ENCODE data around the gene SAP30BP.

The SAP30BP gene

DNA sequence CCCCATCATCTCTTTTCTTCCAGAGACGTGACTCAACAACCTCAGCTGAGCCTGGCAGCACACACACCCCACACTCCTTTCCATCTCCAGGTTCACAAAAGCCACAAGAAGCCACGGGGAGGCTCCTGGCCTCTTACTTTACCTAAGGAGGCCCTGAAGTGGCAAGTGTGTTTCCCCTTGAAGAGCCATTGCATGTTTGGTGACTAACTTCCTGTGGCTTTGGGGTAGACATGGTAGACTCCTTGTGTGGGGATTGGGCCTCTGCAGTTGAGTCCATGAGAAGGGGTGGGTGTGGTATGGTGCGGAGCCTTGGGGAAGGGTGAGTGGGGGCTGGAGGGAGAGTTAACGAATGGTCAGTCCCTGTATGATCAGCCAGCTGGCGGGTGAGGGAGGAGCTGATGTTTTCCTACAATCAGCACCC lies 24.2 kb downstream of the SAP30BP start:
- peak; percentile 66 for DNase-seq

DNA sequence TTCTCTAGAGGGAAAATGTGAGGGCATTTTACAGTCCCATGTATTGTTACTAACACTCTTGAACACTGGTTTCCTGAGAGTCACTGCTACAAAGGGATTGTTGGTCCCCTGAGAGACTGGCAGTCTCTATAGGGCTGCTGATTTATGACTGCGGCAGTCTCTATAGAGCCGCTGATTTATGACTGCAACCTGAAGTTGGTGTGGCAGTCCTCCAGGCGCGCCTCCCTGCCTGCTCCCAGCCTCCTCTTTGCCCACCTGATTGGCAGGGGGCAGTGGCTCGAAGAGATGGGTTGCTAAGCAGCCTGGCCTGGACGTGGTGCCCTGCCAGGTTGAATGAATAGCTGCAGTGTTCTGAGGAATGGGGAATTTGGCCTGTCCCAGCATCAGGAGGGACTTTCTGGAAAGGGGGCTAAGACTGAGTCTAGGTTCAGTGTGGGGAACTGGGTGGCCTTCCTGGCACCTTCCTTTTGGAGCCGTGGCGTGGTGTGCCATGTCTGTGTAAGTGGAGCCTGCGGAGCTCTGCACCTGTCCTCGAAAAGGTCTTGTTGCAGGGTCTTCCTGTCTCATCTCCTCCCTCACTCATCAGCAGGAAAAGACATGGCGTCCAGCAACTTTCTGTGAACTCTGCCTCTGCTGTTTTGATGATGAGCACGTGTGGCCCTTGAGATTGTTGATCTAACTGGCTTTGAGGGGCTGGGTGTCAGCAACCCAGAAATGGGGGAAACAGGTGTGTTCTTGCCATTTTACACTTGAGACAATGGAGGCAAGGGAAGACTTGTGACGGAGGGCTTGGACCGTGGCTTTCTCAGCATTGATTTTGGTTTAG lies 24.9 kb downstream of the SAP30BP start:
- no peak for DNase-seq

DNA sequence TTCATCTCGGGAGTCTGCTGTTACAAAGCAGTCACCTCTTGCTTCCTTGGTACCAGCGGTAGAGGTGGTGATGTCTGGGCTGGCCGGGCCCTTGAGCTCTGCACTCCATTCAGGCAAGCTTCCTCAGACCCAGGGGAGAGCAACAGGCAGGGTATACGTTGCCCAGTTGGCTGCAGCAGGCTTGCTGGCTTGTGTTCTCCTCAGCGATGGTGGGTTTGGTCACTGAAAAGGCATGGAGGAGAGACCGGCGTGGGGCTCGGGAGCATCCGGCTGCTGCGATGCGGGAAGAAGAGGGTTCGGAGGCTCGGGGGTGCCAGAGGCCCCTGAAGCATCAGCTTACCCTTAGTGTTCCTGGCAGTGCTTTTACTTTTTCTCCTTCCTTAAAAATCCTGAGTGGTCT lies 25.8 kb downstream of the SAP30BP start:
- no peak for DNase-seq

DNA sequence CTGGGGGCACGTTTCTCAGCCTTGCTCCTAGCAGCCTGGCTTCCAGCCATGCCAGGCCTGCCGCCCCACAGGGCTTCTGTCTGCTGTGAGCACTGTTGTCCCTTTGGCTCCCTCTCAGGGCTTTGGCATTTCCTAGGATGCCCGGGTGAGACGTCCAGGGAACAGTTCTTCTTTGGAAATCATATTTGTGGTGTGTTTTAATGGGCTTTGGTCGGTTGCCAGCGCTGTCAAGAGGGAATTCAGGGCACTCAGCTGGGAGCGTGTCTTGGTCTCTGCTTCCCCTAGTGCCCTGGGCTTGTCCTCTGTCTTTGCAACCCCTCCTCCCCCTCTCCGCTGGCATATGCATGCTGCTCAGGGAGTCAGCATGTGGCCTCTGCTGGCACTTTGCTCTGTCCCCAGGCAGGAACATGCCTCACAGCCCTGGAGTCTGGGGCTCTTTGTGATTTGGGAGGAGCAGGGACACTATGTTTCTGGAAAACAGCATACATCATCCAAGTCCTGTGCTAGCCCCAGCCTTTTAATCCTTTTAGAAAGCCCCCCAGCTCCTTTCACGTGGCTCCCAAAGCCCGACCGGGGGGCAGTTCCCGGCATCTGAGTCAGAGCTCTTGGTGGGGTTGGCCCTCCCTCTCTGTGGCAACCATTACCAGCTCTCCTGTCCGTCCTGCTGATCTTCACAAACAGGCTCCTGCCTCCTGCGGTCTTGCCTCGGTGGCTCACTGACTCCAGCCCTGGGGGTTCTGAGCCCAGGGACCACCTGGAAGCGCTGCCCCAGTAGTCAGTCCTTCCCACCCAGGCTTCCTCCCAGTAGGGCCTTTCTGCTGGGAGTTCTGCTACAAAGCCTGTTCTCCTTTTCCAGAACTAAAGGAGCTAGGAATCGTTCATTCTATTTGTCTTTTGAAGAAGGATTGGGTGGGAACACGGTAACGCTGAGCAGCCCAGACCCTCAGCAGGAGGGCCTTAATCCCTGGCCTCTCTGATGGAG lies 26.7 kb downstream of the SAP30BP start:
- DNase-seq: peak; percentile 99

DNA sequence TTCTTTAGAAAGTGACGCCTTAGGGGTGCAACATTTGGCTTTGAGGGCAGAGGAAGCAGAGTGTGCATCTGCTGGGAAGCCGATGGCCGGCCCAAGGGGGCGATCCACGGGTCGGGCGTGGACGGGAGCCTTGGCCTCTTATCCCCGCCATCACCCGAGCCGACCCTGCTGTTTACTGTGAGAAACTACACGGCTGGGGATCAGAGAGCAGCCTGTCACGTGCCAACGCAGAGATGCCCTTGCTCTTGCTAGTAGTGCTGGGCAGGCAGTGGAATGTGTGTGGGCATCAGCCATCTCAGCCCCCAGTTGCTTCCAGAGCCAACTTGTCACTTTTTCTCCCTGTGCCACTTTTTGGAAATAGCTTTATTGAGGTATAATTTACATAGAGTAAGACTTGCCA lies 27.4 kb downstream of the SAP30BP start:
- DNase-seq: no peak

- DNase-seq: peak; percentile 47
These were observed 28.1 kb downstream of the SAP30BP start for GRCh38 chr17:75695141-75695829.

DNA sequence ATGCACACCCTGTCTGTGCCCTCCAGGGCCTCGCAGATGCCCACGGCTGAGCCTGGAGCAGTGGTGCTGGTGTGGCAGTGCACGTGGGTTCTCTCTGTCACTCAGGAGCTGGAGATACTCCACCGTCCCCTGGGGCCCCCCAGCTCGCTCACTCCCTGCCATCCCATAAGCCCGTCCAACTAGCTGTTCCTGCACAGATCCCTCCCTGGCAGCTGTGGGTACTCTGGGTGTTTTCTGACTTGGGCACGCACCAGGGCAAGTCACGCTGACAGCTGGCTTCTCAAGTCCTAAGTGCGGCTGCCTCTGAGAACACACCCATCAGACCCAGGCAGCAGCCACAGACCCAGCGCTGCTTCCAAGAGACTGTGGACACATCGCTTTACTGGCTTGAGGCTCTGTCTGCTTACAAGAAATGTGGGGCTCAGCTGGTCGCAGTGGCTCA lies 28.7 kb downstream of the SAP30BP start:
- no peak for DNase-seq

GRCh38 chr17:75697651-75698291 lies 30.6 kb downstream of the SAP30BP start:
- no peak for DNase-seq

DNA sequence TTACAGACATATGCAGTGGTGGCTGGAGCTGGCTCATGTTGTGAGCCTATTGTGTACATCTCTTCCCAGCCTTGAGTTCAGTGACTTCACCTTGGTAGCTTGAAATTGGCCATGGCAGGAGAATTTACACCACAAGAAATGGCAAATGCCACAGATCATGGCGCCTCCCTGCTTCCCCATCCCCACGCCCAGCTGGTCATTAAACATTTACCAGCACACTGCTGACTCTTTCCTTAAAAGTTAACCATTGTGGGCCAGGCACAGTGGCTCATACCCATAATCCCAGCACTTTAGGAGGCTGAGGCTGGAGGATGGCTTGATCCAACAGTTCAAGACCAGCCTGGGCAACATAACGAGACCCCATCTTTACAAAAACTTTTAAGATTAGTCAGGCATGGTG lies 31.5 kb downstream of the SAP30BP start:
- DNase-seq: no peak

GRCh38 chr17:75701288-75701687 lies 34.1 kb downstream of the SAP30BP start:
- no peak for DNase-seq

DNA sequence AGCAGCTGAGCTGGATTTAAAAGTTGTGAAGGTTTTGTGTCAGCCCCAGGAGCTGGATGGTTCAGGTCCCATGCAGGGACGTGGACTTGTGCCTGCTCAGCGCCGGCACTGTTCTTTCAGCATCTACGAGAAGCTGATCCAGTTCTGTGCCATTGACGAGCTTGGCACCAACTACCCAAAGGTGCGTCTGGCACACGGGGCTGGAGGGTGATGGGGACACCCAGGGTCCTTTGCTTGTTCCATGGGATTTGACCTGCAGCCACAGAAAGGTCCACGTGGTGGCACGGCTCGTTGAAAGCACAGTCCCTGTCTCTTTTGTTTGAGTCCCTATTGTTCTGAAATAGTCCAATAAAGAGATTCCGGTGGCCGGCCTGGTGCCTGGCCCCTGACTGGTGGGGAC lies 36.1 kb downstream of the SAP30BP start:
- DNase-seq: no peak

DNA sequence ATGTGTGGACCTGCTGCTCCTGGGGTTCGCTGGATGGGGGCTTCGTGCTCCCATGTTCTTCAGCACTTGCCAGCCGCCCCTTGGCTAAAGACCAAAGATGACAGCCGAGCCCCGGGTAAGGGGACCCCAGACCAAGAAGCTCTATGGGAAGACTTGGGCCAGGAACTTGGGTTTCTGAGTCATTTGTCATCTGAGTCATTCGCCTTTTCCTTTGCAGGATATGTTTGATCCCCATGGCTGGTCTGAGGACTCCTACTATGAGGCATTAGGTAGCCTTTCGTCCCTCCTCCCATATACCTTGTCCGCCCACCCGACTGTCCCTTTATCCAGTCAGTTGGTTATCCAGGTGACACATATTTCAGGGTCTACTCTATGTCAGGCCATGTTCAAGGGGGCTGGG lies 36.5 kb downstream of the SAP30BP start:
- no peak for DNase-seq

DNA sequence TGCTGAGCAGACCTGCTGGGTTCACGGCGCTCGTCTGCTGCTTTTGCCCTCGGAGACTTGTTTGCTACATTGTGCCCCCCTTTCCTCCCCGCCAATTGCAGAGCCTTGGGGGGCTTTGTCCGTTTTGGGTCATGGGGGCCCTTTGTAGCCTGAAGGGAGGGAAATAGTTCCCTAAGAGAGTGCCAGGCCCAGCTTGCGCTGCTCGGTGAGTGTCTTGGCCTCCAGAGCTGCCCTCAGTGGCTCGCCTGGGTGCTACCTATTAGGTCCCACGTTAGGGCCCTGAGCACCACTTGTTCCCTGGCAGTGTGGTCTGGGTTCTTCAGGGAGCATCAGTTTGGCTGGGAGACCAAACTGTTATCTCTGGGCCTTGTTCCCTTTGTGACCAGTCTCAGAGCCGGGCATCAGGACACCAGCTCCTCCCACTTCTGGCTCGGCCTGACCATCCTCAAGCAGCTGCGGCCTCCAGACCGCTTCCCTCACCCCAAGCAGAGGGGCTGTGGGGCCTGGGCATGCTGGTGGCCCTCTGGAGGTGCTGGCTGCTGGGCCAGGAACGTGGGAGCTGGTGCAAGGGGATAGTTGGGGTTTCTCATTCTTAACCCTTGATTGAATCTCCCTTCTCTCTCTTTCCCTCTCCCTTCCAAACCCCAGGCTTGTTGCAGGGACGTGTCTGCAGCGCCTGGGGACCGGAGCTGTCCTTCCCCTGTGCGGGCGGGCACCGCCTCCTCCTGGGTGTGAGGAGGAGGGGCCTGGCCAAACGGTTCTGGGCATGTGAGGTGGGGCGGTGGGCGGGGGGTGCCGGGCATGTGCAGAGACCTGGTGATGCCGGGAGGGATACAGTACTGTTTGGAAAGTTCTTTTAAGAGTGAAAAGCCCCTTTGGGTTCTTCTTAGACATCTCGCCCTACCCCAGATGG lies 38.1 kb downstream of the SAP30BP start:
- DNase-seq: no peak

GRCh38 chr17:75706042-75706728 lies 39.0 kb downstream of the SAP30BP start:
- DNase-seq: no peak

- no peak for DNase-seq
These were observed 40.0 kb downstream of the SAP30BP start for GRCh38 chr17:75707079-75707571.

DNA sequence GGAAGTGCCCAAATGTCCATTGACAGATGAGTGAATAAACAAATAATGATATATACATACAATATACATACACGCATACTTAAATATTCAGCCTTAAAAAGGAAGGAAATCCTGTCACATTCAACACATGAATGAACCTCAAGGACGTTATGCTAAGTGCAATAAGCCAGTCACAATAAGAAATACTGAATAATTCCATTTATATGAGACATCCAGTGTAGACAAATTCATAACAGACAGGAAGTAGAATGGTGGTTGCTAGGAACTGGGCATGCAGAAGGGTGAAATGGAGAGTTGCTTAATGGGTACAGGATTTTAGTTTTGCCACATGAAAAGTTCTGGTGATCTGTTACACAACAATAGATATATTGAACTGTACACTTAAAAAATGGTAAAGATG lies 45.3 kb downstream of the SAP30BP start:
- DNase-seq: no peak

DNA sequence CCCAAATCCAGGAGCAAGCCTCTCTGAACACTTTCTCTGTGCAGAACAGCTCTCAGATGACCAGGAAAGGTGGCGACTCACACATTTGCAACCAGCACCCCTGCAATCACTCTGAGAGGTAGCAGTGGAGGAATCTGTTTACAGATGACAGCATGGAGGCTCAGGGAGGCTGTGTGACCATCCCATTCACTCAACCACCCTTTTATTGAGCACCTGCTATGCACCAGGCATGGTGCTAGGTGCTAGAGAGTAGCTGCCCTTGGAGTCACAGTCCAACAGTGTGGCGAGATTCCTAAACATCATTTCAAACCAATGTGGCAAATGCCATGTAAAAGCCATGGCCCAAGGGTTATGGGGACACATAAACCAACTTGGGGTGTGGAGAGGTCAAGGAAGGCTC lies 52.6 kb downstream of the SAP30BP start:
- no peak for DNase-seq

- no peak for DNase-seq
These were observed 53.7 kb downstream of the SAP30BP start, which contains the start of gene ITGB4 for GRCh38 chr17:75720656-75721462. Gene ITGB4 (plus strand): TSS chr17:75721459. CDS start chr17:75724704, 3,245 bp downstream.

- no peak for DNase-seq
These were observed 54.4 kb downstream of the SAP30BP start for GRCh38 chr17:75721463-75722011.
